Stimulated activated CD4-positive, alpha-beta T cell treated with anti-CD3 and anti-CD28 coated beads, Interleukin-4, amount 100 ng/mL, for 24 hours (primary cell): ENCODE measurements around the gene MATCAP1.

ENCODE experiments used
- DNase-seq: peaks from one replicate; pipeline ENCODE4 v3.0.0-alpha.2; 2020

The MATCAP1 gene

GRCh38 chr16:67183627-67184452, at the start of gene MATCAP1:
Gene MATCAP1, minus strand, starts transcription at chr16:67183963. Its CDS starts 3,353 bp downstream, at chr16:67180610.
- peak; percentile 96 for DNase-seq

- DNase-seq, result no peak
These were observed 47.3 kb upstream of the MATCAP1 start for GRCh38 chr16:67230809-67231660.

- DNase-seq, result no peak
These were observed 46.4 kb upstream of the MATCAP1 start for GRCh38 chr16:67229906-67230808.

- no peak for DNase-seq
These were observed 45.1 kb upstream of the MATCAP1 start for GRCh38 chr16:67228905-67229304.

- DNase-seq, result no peak
These were observed 44.4 kb upstream of the MATCAP1 start for GRCh38 chr16:67228034-67228785.

GRCh38 chr16:67227567-67227921, 43.8 kb upstream of the MATCAP1 start:
- no peak for DNase-seq

- DNase-seq, result peak; percentile 98
These were observed 43.2 kb upstream of the MATCAP1 start, which contains the start of gene TMEM208 for GRCh38 chr16:67226804-67227566. Gene TMEM208, plus strand, starts transcription at chr16:67227130. Its CDS starts 89 bp downstream, at chr16:67227219.

- DNase-seq, result no peak
These were observed 42.6 kb upstream of the MATCAP1 start for GRCh38 chr16:67226295-67226803.

GRCh38 chr16:67223992-67224391, 40.2 kb upstream of the MATCAP1 start:
- DNase-seq, result no peak

GRCh38 chr16:67216612-67217490, 33.1 kb upstream of the MATCAP1 start:
- DNase-seq, result no peak

GRCh38 chr16:67215706-67216105, 31.9 kb upstream of the MATCAP1 start:
- DNase-seq, result no peak

GRCh38 chr16:67213197-67214019, 29.6 kb upstream of the MATCAP1 start:
- DNase-seq, result no peak

GRCh38 chr16:67212766-67213165, 29.0 kb upstream of the MATCAP1 start:
- DNase-seq, result no peak

GRCh38 chr16:67211674-67212073, 27.9 kb upstream of the MATCAP1 start:
- no peak for DNase-seq

- no peak for DNase-seq
These were observed 26.5 kb upstream of the MATCAP1 start for GRCh38 chr16:67210069-67210937.

- no peak for DNase-seq
These were observed 25.8 kb upstream of the MATCAP1 start for GRCh38 chr16:67209565-67209964.

- DNase-seq, result no peak
These were observed 24.6 kb upstream of the MATCAP1 start for GRCh38 chr16:67208154-67208896.
